Gastrocnemius medialis (tissue), 4 donors: ENCODE results near the gene CRYGS.

Source experiments
- POLR2A ChIP-seq, 2 donors: fragments of 450-650 bp; IDR thresholded peaks; one replicate each; pipeline ENCODE4 v1.6.1; 2017; ENCODE audit warnings: antibody characterized with exemption in 2 of 2, mild to moderate bottlenecking in 2 of 2, moderate library complexity in 2 of 2
- TF ChIP-seq, protein P1 (sequence below), 5 experiments: fragments of 450-650 bp in 3 of 5; fragments of 200-600 bp in 2 of 5; sonication (generic) in 2 of 5; IDR thresholded peaks in 4 of 5; conservative IDR thresholded peaks in 1 of 5; 1 replicate in 4 of 5; 2 replicates in 1 of 5; pipeline ENCODE4 v1.5.1; 2016 to 2019; ENCODE audit warnings: antibody characterized with exemption in 5 of 5, mild to moderate bottlenecking in 3 of 5, moderate library complexity in 3 of 5

DNA sequence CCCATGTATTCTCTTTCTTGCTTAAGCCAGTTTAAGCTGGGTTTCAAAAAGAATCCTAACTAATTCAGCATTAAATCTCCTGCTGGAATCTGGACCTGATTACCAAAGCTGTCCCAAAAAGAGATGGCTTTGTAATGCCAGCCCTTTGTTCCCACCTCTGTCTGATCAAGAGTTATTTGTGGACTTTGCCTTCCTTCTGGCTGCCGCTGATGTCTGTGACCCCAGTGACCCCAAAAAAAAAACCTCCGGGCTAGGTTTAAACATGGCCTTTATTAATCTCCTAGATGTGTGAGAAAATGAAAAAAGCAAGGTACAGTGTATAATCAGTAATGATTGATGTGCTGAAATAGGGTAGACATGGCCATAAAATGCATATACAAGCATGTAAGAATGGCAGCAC lies 20.7 kb downstream of the CRYGS start:
- TF ChIP-seq, protein P1, sequence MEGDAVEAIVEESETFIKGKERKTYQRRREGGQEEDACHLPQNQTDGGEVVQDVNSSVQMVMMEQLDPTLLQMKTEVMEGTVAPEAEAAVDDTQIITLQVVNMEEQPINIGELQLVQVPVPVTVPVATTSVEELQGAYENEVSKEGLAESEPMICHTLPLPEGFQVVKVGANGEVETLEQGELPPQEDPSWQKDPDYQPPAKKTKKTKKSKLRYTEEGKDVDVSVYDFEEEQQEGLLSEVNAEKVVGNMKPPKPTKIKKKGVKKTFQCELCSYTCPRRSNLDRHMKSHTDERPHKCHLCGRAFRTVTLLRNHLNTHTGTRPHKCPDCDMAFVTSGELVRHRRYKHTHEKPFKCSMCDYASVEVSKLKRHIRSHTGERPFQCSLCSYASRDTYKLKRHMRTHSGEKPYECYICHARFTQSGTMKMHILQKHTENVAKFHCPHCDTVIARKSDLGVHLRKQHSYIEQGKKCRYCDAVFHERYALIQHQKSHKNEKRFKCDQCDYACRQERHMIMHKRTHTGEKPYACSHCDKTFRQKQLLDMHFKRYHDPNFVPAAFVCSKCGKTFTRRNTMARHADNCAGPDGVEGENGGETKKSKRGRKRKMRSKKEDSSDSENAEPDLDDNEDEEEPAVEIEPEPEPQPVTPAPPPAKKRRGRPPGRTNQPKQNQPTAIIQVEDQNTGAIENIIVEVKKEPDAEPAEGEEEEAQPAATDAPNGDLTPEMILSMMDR (IDR thresholded peaks at IDR 0.05 in 4 of 5, conservative IDR thresholded peaks at IDR 0.05 in 1 of 5): no peak
- TF ChIP-seq POLR2A (IDR thresholded peaks at IDR 0.05): no peak
